Osteocyte (in vitro differentiated cells): ENCODE results near the gene SLC12A1. TPM values are rescaled to one million over a fixed set of nuclear protein-coding genes. Genes with fewer than 3 reads are reported as not detected.

Source experiments
- DNase-seq: peaks from one replicate; pipeline ENCODE4 v3.0.0; 2021; ENCODE audit warnings: mixed read lengths; ENCODE audit not compliant: unreplicated experiment; ENCODE audit errors: extremely low spot score
- H3K27ac Mint-ChIP-seq: one replicate; pipeline ENCODE4 v1.8.0; 2021; ENCODE audit warnings: mild to moderate bottlenecking, mixed read lengths; ENCODE audit not compliant: unreplicated experiment
- H3K27me3 Mint-ChIP-seq: one replicate; pipeline ENCODE4 v1.8.0; 2021; ENCODE audit warnings: mixed read lengths; ENCODE audit not compliant: unreplicated experiment
- H3K36me3 Mint-ChIP-seq: one replicate; pipeline ENCODE4 v1.8.0; 2021; ENCODE audit warnings: mixed read lengths; ENCODE audit not compliant: unreplicated experiment
- H3K4me1 Mint-ChIP-seq: one replicate; pipeline ENCODE4 v1.8.0; 2021; ENCODE audit warnings: mixed read lengths; ENCODE audit not compliant: unreplicated experiment
- H3K4me3 Mint-ChIP-seq: one replicate; pipeline ENCODE4 v1.8.0; 2021; ENCODE audit warnings: mild to moderate bottlenecking, moderate library complexity, mixed read lengths; ENCODE audit not compliant: unreplicated experiment
- H3K9me3 Mint-ChIP-seq: one replicate; pipeline ENCODE4 v1.8.0; 2021; ENCODE audit warnings: mixed read lengths; ENCODE audit not compliant: unreplicated experiment
- CTCF ChIP-seq: fragments of 200-600 bp; sonication (generic); IDR thresholded peaks from 2 replicates; pipeline ENCODE4 v1.5.0; 2021; ENCODE audit warnings: antibody characterized with exemption, mild to moderate bottlenecking, moderate library complexity
- total RNA-seq: library from RNA; stranded (reverse); gene quantifications from 2 replicates; pipeline ENCODE4 v1.2.1, GENCODE V29; 2021

The SLC12A1 gene
- total RNA-seq, 1 donor from 2014 or later = not detected

GRCh38 chr15:48185529-48185928 lies 20.6 kb upstream of the SLC12A1 start:
- TF ChIP-seq CTCF = no peak
- no peak for DNase-seq

GRCh38 chr15:48186271-48186670 lies 19.8 kb upstream of the SLC12A1 start:
- H3K27ac Mint-ChIP-seq = no peak overlapping the region
- no peaks in the 10 kb centered on the region for H3K9me3 Mint-ChIP-seq
- H3K4me1 Mint-ChIP-seq = peaks cover 3% of the 10 kb centered on the region
- H3K36me3 Mint-ChIP-seq = no peaks in the 10 kb centered on the region
- no peak for DNase-seq
- H3K4me3 Mint-ChIP-seq = no peak overlapping the region
- peaks cover 59% of the 10 kb centered on the region for H3K27me3 Mint-ChIP-seq
- TF ChIP-seq CTCF = no peak

More at GRCh38 chr15:48185529-48185928, 20.6 kb upstream of the SLC12A1 start:
- no peak overlapping the region for H3K27ac Mint-ChIP-seq
- no peak overlapping the region for H3K4me3 Mint-ChIP-seq
- peaks cover 54% of the 10 kb centered on the region for H3K27me3 Mint-ChIP-seq
- no peaks in the 10 kb centered on the region for H3K9me3 Mint-ChIP-seq
- H3K36me3 Mint-ChIP-seq = no peaks in the 10 kb centered on the region
- no peaks in the 10 kb centered on the region for H3K4me1 Mint-ChIP-seq

GRCh38 chr15:48190932-48191573 lies 15.0 kb upstream of the SLC12A1 start:
- Mint-ChIP-seq H3K27ac (no peak overlapping the region), H3K4me1 (peaks cover 6% of the 10 kb centered on the region), H3K27me3 (peaks cover 40% of the 10 kb centered on the region), H3K4me3 (no peak overlapping the region), H3K36me3 (no peaks in the 10 kb centered on the region), H3K9me3 (no peaks in the 10 kb centered on the region)
- DNase-seq = peak; percentile 88
- no peak for TF ChIP-seq CTCF

- H3K27me3 Mint-ChIP-seq = peaks cover 40% of the 10 kb centered on the region
- no peaks in the 10 kb centered on the region for H3K9me3 Mint-ChIP-seq
- H3K4me3 Mint-ChIP-seq = no peak within 1 kb of the TSS
Observed at GRCh38 chr15:48191574-48192225, 14.4 kb upstream of the SLC12A1 start, which contains the start of gene CTXN2. Gene CTXN2, plus strand, starts transcription at chr15:48191665. Its CDS starts 9,636 bp downstream, at chr15:48201301.

More at GRCh38 chr15:48191574-48192225, 14.4 kb upstream of the SLC12A1 start, which contains the start of gene CTXN2:
- no peak within 1 kb of the TSS for H3K27ac Mint-ChIP-seq
- H3K36me3 Mint-ChIP-seq = no peaks in the 10 kb centered on the region
- no peak for TF ChIP-seq CTCF
- DNase-seq = no peak
- H3K4me1 Mint-ChIP-seq = peaks cover 6% of the 10 kb centered on the region
